ENCODE measurements around the gene TRAM2. TPM values are rescaled to one million over a fixed set of nuclear protein-coding genes. Genes with fewer than 3 reads are reported as not detected.

The TRAM2 gene
- total RNA-seq, 1 experiment from 2014 or later, result 13.4 TPM

DNA sequence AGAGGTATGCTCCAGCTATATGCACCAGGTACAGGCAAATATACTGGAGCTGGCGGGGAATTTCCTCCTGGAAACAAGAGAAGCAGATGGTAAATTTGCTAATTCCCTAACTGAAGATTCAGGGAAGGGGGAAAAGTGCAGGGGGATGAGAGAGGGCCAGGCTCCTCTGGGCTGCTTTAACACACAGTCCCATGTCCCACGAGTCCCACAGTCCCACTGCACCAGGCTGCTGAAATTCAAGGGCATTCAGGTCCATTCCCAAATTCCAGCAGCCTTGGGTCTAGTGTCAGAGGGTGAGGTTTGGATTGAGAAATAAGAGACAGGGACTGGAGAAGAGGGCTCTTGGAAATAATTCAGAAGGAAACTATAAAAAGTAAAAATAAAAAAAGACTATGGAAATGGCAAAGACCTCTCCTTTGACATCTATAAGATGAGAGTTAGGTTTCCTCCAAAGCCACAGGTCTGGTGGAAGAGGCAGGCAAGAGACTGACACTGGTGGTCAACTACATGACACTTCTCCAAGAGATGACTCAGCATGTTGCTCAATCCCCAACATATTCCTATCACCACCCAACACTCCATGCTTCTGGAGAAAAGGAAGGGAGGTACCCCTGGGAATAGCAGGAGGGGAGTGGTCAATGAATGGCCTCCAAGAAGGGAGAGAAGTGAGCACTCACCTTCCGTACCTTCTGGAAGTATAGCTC is 69.2 kb downstream of the TRAM2 start:
- H3K36me3 Mint-ChIP-seq, result peaks cover 39% of the 10 kb centered on the region
- ATAC-seq (no peak), DNase-seq (ENCODE audit: low spot score) (no peak)
- no peak overlapping the region for H3K4me3 Mint-ChIP-seq
- TF ChIP-seq NFYB (CRISPR knock-in tag; conservative IDR thresholded peaks at IDR 0.05; ENCODE audit: low read depth), result no peak
- no peak for TF ChIP-seq PRRX2 (CRISPR knock-in tag; IDR thresholded peaks at IDR 0.05)
- TF ChIP-seq, protein P1, sequence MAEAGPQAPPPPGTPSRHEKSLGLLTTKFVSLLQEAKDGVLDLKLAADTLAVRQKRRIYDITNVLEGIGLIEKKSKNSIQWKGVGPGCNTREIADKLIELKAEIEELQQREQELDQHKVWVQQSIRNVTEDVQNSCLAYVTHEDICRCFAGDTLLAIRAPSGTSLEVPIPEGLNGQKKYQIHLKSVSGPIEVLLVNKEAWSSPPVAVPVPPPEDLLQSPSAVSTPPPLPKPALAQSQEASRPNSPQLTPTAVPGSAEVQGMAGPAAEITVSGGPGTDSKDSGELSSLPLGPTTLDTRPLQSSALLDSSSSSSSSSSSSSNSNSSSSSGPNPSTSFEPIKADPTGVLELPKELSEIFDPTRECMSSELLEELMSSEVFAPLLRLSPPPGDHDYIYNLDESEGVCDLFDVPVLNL (CRISPR knock-in tag; IDR thresholded peaks at IDR 0.05; ENCODE audit: borderline replicate concordance, low read depth), result no peak
- TF ChIP-seq MAX (CRISPR knock-in tag; IDR thresholded peaks at IDR 0.05), result no peak
- no peak for TF ChIP-seq ZNF281 (CRISPR knock-in tag; IDR thresholded peaks at IDR 0.05)
- no peak for TF ChIP-seq ZNF396 (CRISPR knock-in tag; IDR thresholded peaks at IDR 0.05; ENCODE audit: borderline replicate concordance)
- no peak for TF ChIP-seq AR (CRISPR knock-in tag; IDR thresholded peaks at IDR 0.05)
- no peak for TF ChIP-seq ZNF671 (CRISPR knock-in tag; IDR thresholded peaks at IDR 0.05)
- TF ChIP-seq CBFB (CRISPR knock-in tag; IDR thresholded peaks at IDR 0.05; ENCODE audit: low read depth), result no peak
- TF ChIP-seq E2F1 (CRISPR knock-in tag; IDR thresholded peaks at IDR 0.05), result no peak
- no peak for TF ChIP-seq TEAD4 (CRISPR knock-in tag; IDR thresholded peaks at IDR 0.05)
- TF ChIP-seq, protein P2, sequence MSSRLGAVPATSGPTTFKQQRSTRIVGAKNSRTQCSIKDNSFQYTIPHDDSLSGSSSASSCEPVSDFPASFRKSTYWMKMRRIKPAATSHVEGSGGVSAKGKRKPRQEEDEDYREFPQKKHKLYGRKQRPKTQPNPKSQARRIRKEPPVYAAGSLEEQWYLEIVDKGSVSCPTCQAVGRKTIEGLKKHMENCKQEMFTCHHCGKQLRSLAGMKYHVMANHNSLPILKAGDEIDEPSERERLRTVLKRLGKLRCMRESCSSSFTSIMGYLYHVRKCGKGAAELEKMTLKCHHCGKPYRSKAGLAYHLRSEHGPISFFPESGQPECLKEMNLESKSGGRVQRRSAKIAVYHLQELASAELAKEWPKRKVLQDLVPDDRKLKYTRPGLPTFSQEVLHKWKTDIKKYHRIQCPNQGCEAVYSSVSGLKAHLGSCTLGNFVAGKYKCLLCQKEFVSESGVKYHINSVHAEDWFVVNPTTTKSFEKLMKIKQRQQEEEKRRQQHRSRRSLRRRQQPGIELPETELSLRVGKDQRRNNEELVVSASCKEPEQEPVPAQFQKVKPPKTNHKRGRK (CRISPR knock-in tag; IDR thresholded peaks at IDR 0.05; ENCODE audit: borderline replicate concordance), result no peak
- TF ChIP-seq NR3C1 (CRISPR knock-in tag; conservative IDR thresholded peaks at IDR 0.05; ENCODE audit: low read depth), result no peak
- TF ChIP-seq SMAD4 (CRISPR knock-in tag; IDR thresholded peaks at IDR 0.05), result no peak
- TF ChIP-seq GTF2I (CRISPR knock-in tag; conservative IDR thresholded peaks at IDR 0.05), result no peak
- POLR2A ChIA-PET, result no interaction called here
- H3K27me3 Mint-ChIP-seq (ENCODE audit: low read depth), result no peaks in the 10 kb centered on the region
- H3K9me3 Mint-ChIP-seq, result no peaks in the 10 kb centered on the region
- no peak overlapping the region; the same call in 1 of the 2 replicates for H3K27ac Mint-ChIP-seq
- H3K4me1 Mint-ChIP-seq, result peaks cover 23% of the 10 kb centered on the region
- CTCF ChIA-PET, result no interaction called here

GRCh38 chr6:52506476-52506875 is 70.4 kb downstream of the TRAM2 start:
- H3K4me1 Mint-ChIP-seq, result peaks cover 23% of the 10 kb centered on the region
- no peak overlapping the region for H3K4me3 Mint-ChIP-seq
- DNase-seq (ENCODE audit: low spot score) (no peak), ATAC-seq (no peak)
- H3K27me3 Mint-ChIP-seq (ENCODE audit: low read depth), result no peaks in the 10 kb centered on the region
- peaks cover 44% of the 10 kb centered on the region for H3K36me3 Mint-ChIP-seq
- ChIA-PET POLR2A (no interaction called here), CTCF (interaction anchor here (0.7 to 0.9 kb wide), 2 partner anchors 9 to 87 kb away, joined by 3 to 4 read pairs; no protein-coding TSS in a partner anchor)
- H3K9me3 Mint-ChIP-seq, result no peaks in the 10 kb centered on the region
- H3K27ac Mint-ChIP-seq, result no peak overlapping the region
- TF ChIP-seq ZNF263 (CRISPR knock-in tag; IDR thresholded peaks at IDR 0.05; ENCODE audit: low read depth) (no peak), TEAD4 (CRISPR knock-in tag; IDR thresholded peaks at IDR 0.05) (no peak), ZNF317 (CRISPR knock-in tag; IDR thresholded peaks at IDR 0.05; ENCODE audit: borderline replicate concordance, low read depth) (no peak), ZNF121 (CRISPR knock-in tag; IDR thresholded peaks at IDR 0.05) (no peak), MYBL2 (CRISPR knock-in tag; IDR thresholded peaks at IDR 0.05) (no peak), ETV6 (CRISPR knock-in tag; IDR thresholded peaks at IDR 0.05) (no peak)
- TF ChIP-seq, protein P3, sequence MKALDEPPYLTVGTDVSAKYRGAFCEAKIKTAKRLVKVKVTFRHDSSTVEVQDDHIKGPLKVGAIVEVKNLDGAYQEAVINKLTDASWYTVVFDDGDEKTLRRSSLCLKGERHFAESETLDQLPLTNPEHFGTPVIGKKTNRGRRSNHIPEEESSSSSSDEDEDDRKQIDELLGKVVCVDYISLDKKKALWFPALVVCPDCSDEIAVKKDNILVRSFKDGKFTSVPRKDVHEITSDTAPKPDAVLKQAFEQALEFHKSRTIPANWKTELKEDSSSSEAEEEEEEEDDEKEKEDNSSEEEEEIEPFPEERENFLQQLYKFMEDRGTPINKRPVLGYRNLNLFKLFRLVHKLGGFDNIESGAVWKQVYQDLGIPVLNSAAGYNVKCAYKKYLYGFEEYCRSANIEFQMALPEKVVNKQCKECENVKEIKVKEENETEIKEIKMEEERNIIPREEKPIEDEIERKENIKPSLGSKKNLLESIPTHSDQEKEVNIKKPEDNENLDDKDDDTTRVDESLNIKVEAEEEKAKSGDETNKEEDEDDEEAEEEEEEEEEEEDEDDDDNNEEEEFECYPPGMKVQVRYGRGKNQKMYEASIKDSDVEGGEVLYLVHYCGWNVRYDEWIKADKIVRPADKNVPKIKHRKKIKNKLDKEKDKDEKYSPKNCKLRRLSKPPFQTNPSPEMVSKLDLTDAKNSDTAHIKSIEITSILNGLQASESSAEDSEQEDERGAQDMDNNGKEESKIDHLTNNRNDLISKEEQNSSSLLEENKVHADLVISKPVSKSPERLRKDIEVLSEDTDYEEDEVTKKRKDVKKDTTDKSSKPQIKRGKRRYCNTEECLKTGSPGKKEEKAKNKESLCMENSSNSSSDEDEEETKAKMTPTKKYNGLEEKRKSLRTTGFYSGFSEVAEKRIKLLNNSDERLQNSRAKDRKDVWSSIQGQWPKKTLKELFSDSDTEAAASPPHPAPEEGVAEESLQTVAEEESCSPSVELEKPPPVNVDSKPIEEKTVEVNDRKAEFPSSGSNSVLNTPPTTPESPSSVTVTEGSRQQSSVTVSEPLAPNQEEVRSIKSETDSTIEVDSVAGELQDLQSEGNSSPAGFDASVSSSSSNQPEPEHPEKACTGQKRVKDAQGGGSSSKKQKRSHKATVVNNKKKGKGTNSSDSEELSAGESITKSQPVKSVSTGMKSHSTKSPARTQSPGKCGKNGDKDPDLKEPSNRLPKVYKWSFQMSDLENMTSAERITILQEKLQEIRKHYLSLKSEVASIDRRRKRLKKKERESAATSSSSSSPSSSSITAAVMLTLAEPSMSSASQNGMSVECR (CRISPR knock-in tag; IDR thresholded peaks at IDR 0.05; ENCODE audit: borderline replicate concordance), result no peak
